ENCODE measurements around the gene KCNMB1.

The KCNMB1 gene

DNA sequence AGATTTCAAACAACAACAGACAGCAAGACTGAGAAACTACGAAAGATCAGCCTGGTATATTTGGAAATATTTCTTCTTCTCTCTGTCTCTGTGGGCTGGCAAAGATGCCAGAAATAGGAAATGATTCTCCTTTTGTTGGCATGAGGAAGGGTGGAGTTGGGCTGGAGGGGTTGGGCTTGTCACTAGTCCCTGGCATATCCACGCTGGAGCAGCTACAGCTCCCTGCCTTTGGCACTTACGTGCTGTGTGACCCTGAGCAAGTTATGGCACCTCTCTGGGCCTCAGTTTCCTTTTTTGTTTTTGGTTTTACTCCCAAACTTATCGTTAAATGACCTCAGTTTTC, 354 bp upstream of the KCNMB1 start:
- H3K27ac ChIP-seq (replicated peaks), result peak overlapping the region; percentile 7
- H3K4me3 ChIP-seq (replicated peaks; ENCODE audit: insufficient read depth, low read length), result peak overlapping the region; percentile 42
- TF ChIP-seq POLR2AphosphoS5 (IDR thresholded peaks at IDR 0.05; ENCODE audit: low read depth) (no peak), GABPA (IDR thresholded peaks at IDR 0.05; ENCODE audit: low read depth) (no peak), SPI1 (IDR thresholded peaks at IDR 0.05; ENCODE audit: borderline replicate concordance, low read depth) (no peak)
- TF ChIP-seq, protein P1, sequence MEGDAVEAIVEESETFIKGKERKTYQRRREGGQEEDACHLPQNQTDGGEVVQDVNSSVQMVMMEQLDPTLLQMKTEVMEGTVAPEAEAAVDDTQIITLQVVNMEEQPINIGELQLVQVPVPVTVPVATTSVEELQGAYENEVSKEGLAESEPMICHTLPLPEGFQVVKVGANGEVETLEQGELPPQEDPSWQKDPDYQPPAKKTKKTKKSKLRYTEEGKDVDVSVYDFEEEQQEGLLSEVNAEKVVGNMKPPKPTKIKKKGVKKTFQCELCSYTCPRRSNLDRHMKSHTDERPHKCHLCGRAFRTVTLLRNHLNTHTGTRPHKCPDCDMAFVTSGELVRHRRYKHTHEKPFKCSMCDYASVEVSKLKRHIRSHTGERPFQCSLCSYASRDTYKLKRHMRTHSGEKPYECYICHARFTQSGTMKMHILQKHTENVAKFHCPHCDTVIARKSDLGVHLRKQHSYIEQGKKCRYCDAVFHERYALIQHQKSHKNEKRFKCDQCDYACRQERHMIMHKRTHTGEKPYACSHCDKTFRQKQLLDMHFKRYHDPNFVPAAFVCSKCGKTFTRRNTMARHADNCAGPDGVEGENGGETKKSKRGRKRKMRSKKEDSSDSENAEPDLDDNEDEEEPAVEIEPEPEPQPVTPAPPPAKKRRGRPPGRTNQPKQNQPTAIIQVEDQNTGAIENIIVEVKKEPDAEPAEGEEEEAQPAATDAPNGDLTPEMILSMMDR (IDR thresholded peaks at IDR 0.05; ENCODE audit: insufficient read depth, low read length), result no peak
- TF ChIP-seq, protein P2, sequence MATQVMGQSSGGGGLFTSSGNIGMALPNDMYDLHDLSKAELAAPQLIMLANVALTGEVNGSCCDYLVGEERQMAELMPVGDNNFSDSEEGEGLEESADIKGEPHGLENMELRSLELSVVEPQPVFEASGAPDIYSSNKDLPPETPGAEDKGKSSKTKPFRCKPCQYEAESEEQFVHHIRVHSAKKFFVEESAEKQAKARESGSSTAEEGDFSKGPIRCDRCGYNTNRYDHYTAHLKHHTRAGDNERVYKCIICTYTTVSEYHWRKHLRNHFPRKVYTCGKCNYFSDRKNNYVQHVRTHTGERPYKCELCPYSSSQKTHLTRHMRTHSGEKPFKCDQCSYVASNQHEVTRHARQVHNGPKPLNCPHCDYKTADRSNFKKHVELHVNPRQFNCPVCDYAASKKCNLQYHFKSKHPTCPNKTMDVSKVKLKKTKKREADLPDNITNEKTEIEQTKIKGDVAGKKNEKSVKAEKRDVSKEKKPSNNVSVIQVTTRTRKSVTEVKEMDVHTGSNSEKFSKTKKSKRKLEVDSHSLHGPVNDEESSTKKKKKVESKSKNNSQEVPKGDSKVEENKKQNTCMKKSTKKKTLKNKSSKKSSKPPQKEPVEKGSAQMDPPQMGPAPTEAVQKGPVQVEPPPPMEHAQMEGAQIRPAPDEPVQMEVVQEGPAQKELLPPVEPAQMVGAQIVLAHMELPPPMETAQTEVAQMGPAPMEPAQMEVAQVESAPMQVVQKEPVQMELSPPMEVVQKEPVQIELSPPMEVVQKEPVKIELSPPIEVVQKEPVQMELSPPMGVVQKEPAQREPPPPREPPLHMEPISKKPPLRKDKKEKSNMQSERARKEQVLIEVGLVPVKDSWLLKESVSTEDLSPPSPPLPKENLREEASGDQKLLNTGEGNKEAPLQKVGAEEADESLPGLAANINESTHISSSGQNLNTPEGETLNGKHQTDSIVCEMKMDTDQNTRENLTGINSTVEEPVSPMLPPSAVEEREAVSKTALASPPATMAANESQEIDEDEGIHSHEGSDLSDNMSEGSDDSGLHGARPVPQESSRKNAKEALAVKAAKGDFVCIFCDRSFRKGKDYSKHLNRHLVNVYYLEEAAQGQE (IDR thresholded peaks at IDR 0.05; ENCODE audit: insufficient replicate concordance, low read depth), result no peak
- peak in 1 of 2 experiments; percentile 31 for DNase-seq (ENCODE audit: low read depth in 1 of 2, low spot score in 1 of 2)
- H3K27me3 ChIP-seq (ENCODE audit: insufficient read depth, poor library complexity, severe bottlenecking), result no peaks in the 10 kb centered on the region

DNA sequence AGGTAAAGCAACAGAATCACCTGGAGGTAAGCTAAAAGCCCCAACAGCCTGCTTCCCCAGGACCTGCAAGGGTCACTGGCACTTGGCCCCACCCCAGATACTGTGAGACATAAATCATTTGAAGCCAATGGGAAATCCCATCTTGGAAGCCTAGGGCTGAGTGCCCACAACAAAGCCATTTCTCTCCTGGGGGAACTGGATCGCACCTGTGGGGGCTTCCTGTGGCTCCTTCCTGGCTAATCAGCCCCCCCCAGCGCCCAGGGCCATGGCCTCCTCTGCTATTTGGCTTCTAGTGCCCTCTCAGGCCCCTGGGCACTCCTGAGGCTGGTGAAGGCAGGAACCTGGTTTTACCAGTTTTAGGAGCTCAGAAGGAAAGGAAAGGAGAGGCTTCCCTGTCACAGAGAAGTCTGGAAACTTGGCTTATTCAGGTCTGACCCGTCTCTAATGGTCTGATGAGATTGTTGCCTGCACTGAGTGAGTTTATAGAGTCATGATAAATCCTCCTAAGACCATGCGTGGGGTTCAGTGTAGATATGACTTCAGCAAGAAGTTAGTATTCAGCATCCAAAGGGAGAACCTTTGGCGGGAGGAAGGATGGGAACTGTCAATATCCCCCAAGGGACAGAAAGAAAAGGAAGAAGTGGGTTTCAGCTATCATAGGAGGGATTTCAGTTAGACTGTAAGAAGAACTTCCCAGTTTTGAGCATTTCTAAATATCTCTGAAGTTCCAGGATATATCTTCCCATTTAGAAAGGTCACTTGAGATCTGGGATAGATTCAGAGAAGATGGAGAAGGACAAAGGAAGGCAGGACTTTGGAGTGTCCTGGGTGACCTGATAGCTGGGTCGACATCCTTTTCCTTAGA, 1.2 kb downstream of the KCNMB1 start:
- Histone ChIP-seq H3K27me3 (ENCODE audit: insufficient read depth, poor library complexity, severe bottlenecking) (no peaks in the 10 kb centered on the region), H3K4me3 (replicated peaks; ENCODE audit: insufficient read depth, low read length) (peak overlapping the region; percentile 42; the same call in 1 of the 2 replicates), H3K27ac (replicated peaks) (no peak overlapping the region)
- DNase-seq (ENCODE audit: low read depth in 1 of 2, low spot score in 1 of 2), result no peak
- TF ChIP-seq, protein P1 (IDR thresholded peaks at IDR 0.05; ENCODE audit: insufficient read depth, low read length), result no peak
- no peak for TF ChIP-seq SPI1 (IDR thresholded peaks at IDR 0.05; ENCODE audit: borderline replicate concordance, low read depth)
- TF ChIP-seq, protein P2 (IDR thresholded peaks at IDR 0.05; ENCODE audit: insufficient replicate concordance, low read depth), result no peak
- TF ChIP-seq GABPA (IDR thresholded peaks at IDR 0.05; ENCODE audit: low read depth), result no peak
- no peak for TF ChIP-seq POLR2AphosphoS5 (IDR thresholded peaks at IDR 0.05; ENCODE audit: low read depth)

DNA sequence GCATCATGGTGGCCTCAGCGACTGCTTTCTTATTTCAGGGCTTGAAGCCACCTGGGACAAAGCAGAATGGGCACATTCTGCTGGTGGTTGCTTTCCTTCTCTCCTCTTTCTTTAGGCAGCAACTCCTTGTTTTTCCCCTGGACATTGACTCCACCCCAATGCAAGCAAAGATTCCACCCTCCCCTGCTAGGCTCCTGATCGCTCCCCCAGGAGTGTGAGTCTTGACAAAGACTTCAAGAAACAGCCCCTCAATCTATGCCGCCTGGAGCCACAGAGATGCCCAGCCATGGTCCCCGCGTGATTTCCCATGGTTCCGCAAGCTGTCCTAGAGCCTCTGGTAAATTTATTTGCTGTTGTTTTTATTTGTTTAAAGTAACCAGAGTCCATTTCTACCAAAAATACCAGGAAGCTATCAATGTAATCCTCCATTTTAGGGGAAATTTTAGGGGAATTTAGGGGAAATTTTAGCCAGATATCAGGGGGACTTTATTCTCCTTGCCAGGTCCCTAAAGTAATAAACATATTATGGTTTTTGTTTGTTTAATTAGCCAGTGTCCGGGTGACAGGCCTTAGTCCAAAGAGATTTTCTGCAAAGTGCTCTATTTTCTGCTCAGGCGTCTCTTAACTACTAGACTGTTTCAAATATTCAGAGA, 2.3 kb downstream of the KCNMB1 start:
- Histone ChIP-seq H3K4me3 (replicated peaks; ENCODE audit: insufficient read depth, low read length) (no peak overlapping the region), H3K27me3 (ENCODE audit: insufficient read depth, poor library complexity, severe bottlenecking) (no peaks in the 10 kb centered on the region), H3K27ac (replicated peaks) (no peak overlapping the region)
- DNase-seq (ENCODE audit: low read depth in 1 of 2, low spot score in 1 of 2), result no peak
- no peak for TF ChIP-seq GABPA (IDR thresholded peaks at IDR 0.05; ENCODE audit: low read depth)
- no peak for TF ChIP-seq POLR2AphosphoS5 (IDR thresholded peaks at IDR 0.05; ENCODE audit: low read depth)
- TF ChIP-seq, protein P2 (IDR thresholded peaks at IDR 0.05; ENCODE audit: insufficient replicate concordance, low read depth), result no peak
